HepG2 (cell line): ENCODE measurements around the gene PADI6. TPM values are rescaled to one million over a fixed set of nuclear protein-coding genes. Genes with fewer than 3 reads are reported as not detected.

ENCODE experiments used
- ATAC-seq: fragments of 200-7000 bp; cut with Tn5 transposase; 3 replicates; pipeline ENCODE4 v1.9.1; 2020; ENCODE audit warnings: mild to moderate bottlenecking, moderate library complexity
- BruUV-seq: library from RNA; stranded (reverse); fragments of 400-500 nt; replicated peaks from 2 replicates; lab custom pipeline; 2021; lab: Mats Ljungman, UMichigan
- CTCF ChIA-PET: fragments of 300-600 bp; formaldehyde crosslinking; extraction: SDS; loops from one replicate; lab custom pipeline; 2021; ENCODE audit warnings: low total read pairs, inconsistent platforms, low intra/inter-chr PET ratio; lab: Yijun Ruan, JAX
- POLR2A ChIA-PET: fragments of 350-600 bp; sonication (Branson Sonifier 250); formaldehyde crosslinking; loops from one replicate; lab custom pipeline; 2020; ENCODE audit warnings: antibody characterized with exemption, inconsistent platforms; lab: Yijun Ruan, JAX
- DNase-seq: peaks from one replicate; pipeline ENCODE4 v3.0.0-alpha.2; 2015; ENCODE audit warnings: low spot score
- FAIRE-seq: peaks from 3 replicates; lab custom pipeline; 2011; peaks lifted over from hg19 to GRCh38; lab: Jason Lieb, UNC
- H2AFZ ChIP-seq: one replicate; pipeline ENCODE4 v1.6.1; 2011; ENCODE audit warnings: low read length, inconsistent platforms
- H3K27ac ChIP-seq: fragments of 300-600 bp; 3 replicates; pipeline ENCODE4 v1.8.0; 2011; ENCODE audit warnings: mixed run types, mild to moderate bottlenecking, mixed read lengths, low read length, inconsistent platforms; ENCODE audit not compliant: insufficient read depth; ENCODE audit errors: extremely low read length
- H3K27me3 ChIP-seq, 2 experiments: fragments of 200-600 bp in 1 of 2; 2 replicates in 1 of 2; 3 replicates in 1 of 2; pipeline versions ENCODE4 v1.6.0 to v1.8.0; 2011; ENCODE audit warnings: low read length in 2 of 2, mild to moderate bottlenecking in 2 of 2, moderate library complexity in 2 of 2, inconsistent platforms in 1 of 2; ENCODE audit not compliant: insufficient read depth in 2 of 2, control insufficient read depth in 1 of 2
- H3K36me3 ChIP-seq, 2 experiments: fragments of 200-600 bp in 1 of 2; replicated peaks in 1 of 2; 2 replicates in 1 of 2; 3 replicates in 1 of 2; pipeline versions ENCODE4 v1.5.1 to v1.8.0; 2011; ENCODE audit warnings: low read length in 2 of 2, inconsistent platforms in 1 of 2; ENCODE audit not compliant: insufficient read depth in 2 of 2, control insufficient read depth in 1 of 2
- H3K4me1 ChIP-seq: 2 replicates; pipeline ENCODE4 v1.5.1; 2012; ENCODE audit warnings: low read length, inconsistent platforms; ENCODE audit not compliant: insufficient read depth
- H3K4me2 ChIP-seq: 2 replicates; pipeline ENCODE4 v1.6.0; 2011; ENCODE audit warnings: low read depth, low read length, inconsistent platforms
- H3K4me3 ChIP-seq, 3 experiments: fragments of 200-600 bp in 1 of 3; sonication (generic), shearing (Covaris generic) in 1 of 3; replicated peaks in 1 of 3; 2 replicates each; pipeline ENCODE4 v1.5.1; 2011 to 2016; ENCODE audit warnings: low read length in 3 of 3, inconsistent platforms in 2 of 3, low read depth in 2 of 3, mild to moderate bottlenecking in 2 of 3, control low read depth in 1 of 3, mixed read lengths in 1 of 3; ENCODE audit not compliant: insufficient read depth in 1 of 3
- H3K79me2 ChIP-seq: one replicate; pipeline ENCODE4 v1.6.1; 2011; ENCODE audit warnings: low read length, inconsistent platforms; ENCODE audit not compliant: insufficient read depth
- H3K9ac ChIP-seq: 2 replicates; pipeline ENCODE4 v1.6.0; 2011; ENCODE audit warnings: mild to moderate bottlenecking, low read depth, low read length, inconsistent platforms; ENCODE audit not compliant: insufficient read depth
- H3K9me3 ChIP-seq: 2 replicates; pipeline ENCODE4 v1.5.1; 2012; ENCODE audit warnings: mild to moderate bottlenecking, low read length
- H4K20me1 ChIP-seq: 2 replicates; pipeline ENCODE4 v1.6.0; 2011; ENCODE audit warnings: inconsistent platforms, mild to moderate bottlenecking, low read length, moderate library complexity; ENCODE audit not compliant: insufficient read depth
- PCBP2 ChIP-seq: fragments of 200-400 bp; formaldehyde crosslinking; optimal IDR thresholded peaks from 2 replicates; pipeline ENCODE3; 2018; ENCODE audit warnings: low read length, low read depth; ENCODE audit not compliant: poor library complexity, severe bottlenecking
- TAF1 ChIP-seq: sonication (generic); formaldehyde crosslinking; IDR thresholded peaks from 2 replicates; pipeline ENCODE4 v1.4.0; 2020; ENCODE audit warnings: missing genetic modification reagents
- ZBTB7A ChIP-seq: sonication (generic); formaldehyde crosslinking; IDR thresholded peaks from 2 replicates; pipeline ENCODE4 v1.8.0; 2022; ENCODE audit warnings: mild to moderate bottlenecking, missing genetic modification reagents
- ZFP36L1 ChIP-seq: sonication (generic); formaldehyde crosslinking; IDR thresholded peaks from 2 replicates; pipeline ENCODE4 v1.8.0; 2022; ENCODE audit warnings: mild to moderate bottlenecking, missing genetic modification reagents, moderate library complexity
- ZFP90 ChIP-seq: sonication (generic); formaldehyde crosslinking; IDR thresholded peaks from 2 replicates; pipeline ENCODE4 v1.8.0; 2022; ENCODE audit warnings: missing genetic modification reagents, mild to moderate bottlenecking, inconsistent platforms, borderline replicate concordance
- ZNF263 ChIP-seq: sonication (generic); formaldehyde crosslinking; IDR thresholded peaks from 2 replicates; pipeline ENCODE4 v1.4.0; 2020; ENCODE audit warnings: missing genetic modification reagents
- ZNF331 ChIP-seq: sonication (generic); formaldehyde crosslinking; IDR thresholded peaks from 2 replicates; pipeline ENCODE4 v1.4.0; 2020; ENCODE audit warnings: missing genetic modification reagents
- ZNF616 ChIP-seq: sonication (generic); formaldehyde crosslinking; IDR thresholded peaks from 2 replicates; pipeline ENCODE4 v1.5.0; 2020; ENCODE audit warnings: low read depth, mild to moderate bottlenecking, missing genetic modification reagents
- ZNF720 ChIP-seq: sonication (generic); formaldehyde crosslinking; IDR thresholded peaks from 2 replicates; pipeline ENCODE4 v1.4.0; 2020; ENCODE audit warnings: missing genetic modification reagents
- WGBS: methylation state at CpG from one replicate; pipeline ENCODE4 v1.1.6; 2017; ENCODE audit warnings: low lambda C conversion rate; 5-methylcytosine and 5-hydroxymethylcytosine counted together
- in situ Hi-C: cut with HindIII; loops from 2 replicates; pipeline ENCODE4 v1.10.0; 2017; ENCODE audit warnings: low pct_unique_long_range_greater_than_20kb; ENCODE audit not compliant: extremely low pct_ligation_motif_present
- intact Hi-C: fragments of 100-400 bp; cut with micrococcal nuclease; formaldehyde crosslinking; loops from one replicate; pipeline ENCODE4 v1.10.0; 2022; ENCODE audit not compliant: unreplicated experiment
- polyA plus RNA-seq, 8 experiments: library from polyadenylated mRNA; depleted of rRNA in 3 of 8; stranded (reverse) in 7 of 8; unstranded in 1 of 8; fragments of >200 nt; fragmentation: Illumina TruSeq in 4 of 8; extraction: Trizol in 4 of 8; gene quantifications; 2 replicates each; pipeline versions ENCODE4 v1.2.1 to v1.2.3, GENCODE V29; 2011 to 2016; ENCODE audit warnings: low read depth in 4 of 8, missing spikeins in 1 of 8, mixed read lengths in 1 of 8; ENCODE audit not compliant: insufficient read depth in 1 of 8
- total RNA-seq, 5 experiments: library from RNA; depleted of rRNA; stranded (reverse); fragments of >200 nt; fragmentation: Illumina TruSeq; extraction: Trizol; gene quantifications; 2 replicates each; pipeline ENCODE4 v1.2.3, GENCODE V29; 2016; ENCODE audit warnings: low read depth in 1 of 5
- TF ChIP-seq, protein P1 (sequence below): sonication (generic); formaldehyde crosslinking; IDR thresholded peaks from 2 replicates; pipeline ENCODE4 v1.4.0; 2020; ENCODE audit warnings: missing genetic modification reagents
- TF ChIP-seq, protein P2 (sequence below): sonication (generic); formaldehyde crosslinking; IDR thresholded peaks from 2 replicates; pipeline ENCODE4 v1.5.0; 2020; ENCODE audit warnings: mild to moderate bottlenecking, missing genetic modification reagents
- TF ChIP-seq, protein P3 (sequence below): sonication (generic); formaldehyde crosslinking; IDR thresholded peaks from 2 replicates; pipeline ENCODE4 v1.4.0; 2020; ENCODE audit warnings: mild to moderate bottlenecking, missing genetic modification reagents
- TF ChIP-seq, protein P4 (sequence below): IDR thresholded peaks from 2 replicates; pipeline ENCODE4 v1.6.1; 2016; ENCODE audit warnings: low read depth
- TF ChIP-seq, protein P5 (sequence below): sonication (generic); formaldehyde crosslinking; IDR thresholded peaks from 2 replicates; pipeline ENCODE4 v1.4.0; 2020; ENCODE audit warnings: mild to moderate bottlenecking, missing genetic modification reagents

The PADI6 gene
- total and polyA plus RNA-seq, 2 of the 13 experiments (the other 11 are each of a cell fraction or from before 2014, with no cell fraction given) = not detected

DNA sequence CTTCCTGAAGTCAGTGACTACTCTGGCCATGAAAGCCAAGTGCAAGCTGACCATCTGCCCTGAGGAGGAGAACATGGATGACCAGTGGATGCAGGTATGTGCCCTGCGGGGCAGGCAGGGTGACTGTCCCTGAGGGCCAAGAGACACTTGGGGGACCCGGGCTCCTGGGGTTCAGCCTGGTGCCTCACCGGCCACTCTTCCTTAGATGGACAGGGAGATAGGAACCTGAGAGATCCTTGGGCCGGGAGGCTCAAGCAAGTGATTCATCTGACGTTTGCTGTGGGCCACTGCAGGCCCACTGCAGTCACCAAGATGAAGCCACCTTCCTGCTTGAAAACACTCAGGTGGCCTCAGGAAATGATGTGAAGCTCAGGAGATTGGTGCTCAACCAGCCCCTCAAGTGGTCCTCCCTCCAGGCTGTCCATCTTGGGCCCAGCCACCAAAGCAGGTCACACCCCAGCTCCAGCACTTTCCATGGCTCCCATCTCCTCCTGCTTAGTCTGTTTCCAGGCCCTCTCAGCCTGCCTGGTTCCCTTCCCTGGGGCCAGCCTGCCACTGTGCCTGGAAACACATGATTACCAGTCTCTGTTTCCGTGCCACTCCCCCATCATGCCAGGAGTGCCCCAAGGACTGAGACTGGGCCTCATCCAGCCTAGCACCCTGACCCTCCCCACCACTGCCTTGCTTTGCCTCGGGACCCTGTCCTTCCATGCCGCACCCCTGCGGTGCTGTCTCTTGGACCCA lies 25.8 kb upstream of the PADI6 start:
- ATAC-seq (no peak), FAIRE-seq (no peak), DNase-seq (no peak)
- Histone ChIP-seq H3K9me3 (no peaks in the 10 kb centered on the region), H3K4me2 (no peak overlapping the region), H3K36me3 (no peaks in the 10 kb centered on the region), H3K4me3 (no peak overlapping the region), H3K4me1 (no peaks in the 10 kb centered on the region), H3K9ac (no peak overlapping the region), H3K79me2 (no peaks in the 10 kb centered on the region), H3K27me3 (peaks cover 0 to 6% of the 10 kb centered on the region in 2 experiments; a peak in 2 of 5 replicates), H4K20me1 (no peaks in the 10 kb centered on the region), H2AFZ (no peak overlapping the region), H3K27ac (no peak overlapping the region)
- 49% methylated on average over 6 of the region's 9 CpGs for WGBS
- POLR2A ChIA-PET = no interaction called here
- CTCF ChIA-PET = no interaction called here
- TF ChIP-seq ZNF331 = no peak
- no peak for TF ChIP-seq ZNF720 (CRISPR knock-in tag)
- no peak for TF ChIP-seq ZFP90 (CRISPR knock-in tag)
- no peak for TF ChIP-seq ZBTB7A
- TF ChIP-seq TAF1 = no peak
- TF ChIP-seq, protein P1, sequence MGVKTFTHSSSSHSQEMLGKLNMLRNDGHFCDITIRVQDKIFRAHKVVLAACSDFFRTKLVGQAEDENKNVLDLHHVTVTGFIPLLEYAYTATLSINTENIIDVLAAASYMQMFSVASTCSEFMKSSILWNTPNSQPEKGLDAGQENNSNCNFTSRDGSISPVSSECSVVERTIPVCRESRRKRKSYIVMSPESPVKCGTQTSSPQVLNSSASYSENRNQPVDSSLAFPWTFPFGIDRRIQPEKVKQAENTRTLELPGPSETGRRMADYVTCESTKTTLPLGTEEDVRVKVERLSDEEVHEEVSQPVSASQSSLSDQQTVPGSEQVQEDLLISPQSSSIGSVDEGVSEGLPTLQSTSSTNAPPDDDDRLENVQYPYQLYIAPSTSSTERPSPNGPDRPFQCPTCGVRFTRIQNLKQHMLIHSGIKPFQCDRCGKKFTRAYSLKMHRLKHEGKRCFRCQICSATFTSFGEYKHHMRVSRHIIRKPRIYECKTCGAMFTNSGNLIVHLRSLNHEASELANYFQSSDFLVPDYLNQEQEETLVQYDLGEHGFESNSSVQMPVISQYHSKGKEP = no peak
- TF ChIP-seq, protein P2, sequence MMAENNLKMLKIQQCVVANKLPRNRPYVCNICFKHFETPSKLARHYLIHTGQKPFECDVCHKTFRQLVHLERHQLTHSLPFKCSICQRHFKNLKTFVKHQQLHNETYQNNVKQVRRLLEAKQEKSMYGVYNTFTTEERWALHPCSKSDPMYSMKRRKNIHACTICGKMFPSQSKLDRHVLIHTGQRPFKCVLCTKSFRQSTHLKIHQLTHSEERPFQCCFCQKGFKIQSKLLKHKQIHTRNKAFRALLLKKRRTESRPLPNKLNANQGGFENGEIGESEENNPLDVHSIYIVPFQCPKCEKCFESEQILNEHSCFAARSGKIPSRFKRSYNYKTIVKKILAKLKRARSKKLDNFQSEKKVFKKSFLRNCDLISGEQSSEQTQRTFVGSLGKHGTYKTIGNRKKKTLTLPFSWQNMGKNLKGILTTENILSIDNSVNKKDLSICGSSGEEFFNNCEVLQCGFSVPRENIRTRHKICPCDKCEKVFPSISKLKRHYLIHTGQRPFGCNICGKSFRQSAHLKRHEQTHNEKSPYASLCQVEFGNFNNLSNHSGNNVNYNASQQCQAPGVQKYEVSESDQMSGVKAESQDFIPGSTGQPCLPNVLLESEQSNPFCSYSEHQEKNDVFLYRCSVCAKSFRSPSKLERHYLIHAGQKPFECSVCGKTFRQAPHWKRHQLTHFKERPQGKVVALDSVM (CRISPR knock-in tag) = no peak
- TF ChIP-seq ZFP36L1 (CRISPR knock-in tag) = no peak
- TF ChIP-seq ZNF263 (CRISPR knock-in tag) = no peak
- TF ChIP-seq, protein P3, sequence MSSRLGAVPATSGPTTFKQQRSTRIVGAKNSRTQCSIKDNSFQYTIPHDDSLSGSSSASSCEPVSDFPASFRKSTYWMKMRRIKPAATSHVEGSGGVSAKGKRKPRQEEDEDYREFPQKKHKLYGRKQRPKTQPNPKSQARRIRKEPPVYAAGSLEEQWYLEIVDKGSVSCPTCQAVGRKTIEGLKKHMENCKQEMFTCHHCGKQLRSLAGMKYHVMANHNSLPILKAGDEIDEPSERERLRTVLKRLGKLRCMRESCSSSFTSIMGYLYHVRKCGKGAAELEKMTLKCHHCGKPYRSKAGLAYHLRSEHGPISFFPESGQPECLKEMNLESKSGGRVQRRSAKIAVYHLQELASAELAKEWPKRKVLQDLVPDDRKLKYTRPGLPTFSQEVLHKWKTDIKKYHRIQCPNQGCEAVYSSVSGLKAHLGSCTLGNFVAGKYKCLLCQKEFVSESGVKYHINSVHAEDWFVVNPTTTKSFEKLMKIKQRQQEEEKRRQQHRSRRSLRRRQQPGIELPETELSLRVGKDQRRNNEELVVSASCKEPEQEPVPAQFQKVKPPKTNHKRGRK (CRISPR knock-in tag) = no peak
- TF ChIP-seq, protein P4, sequence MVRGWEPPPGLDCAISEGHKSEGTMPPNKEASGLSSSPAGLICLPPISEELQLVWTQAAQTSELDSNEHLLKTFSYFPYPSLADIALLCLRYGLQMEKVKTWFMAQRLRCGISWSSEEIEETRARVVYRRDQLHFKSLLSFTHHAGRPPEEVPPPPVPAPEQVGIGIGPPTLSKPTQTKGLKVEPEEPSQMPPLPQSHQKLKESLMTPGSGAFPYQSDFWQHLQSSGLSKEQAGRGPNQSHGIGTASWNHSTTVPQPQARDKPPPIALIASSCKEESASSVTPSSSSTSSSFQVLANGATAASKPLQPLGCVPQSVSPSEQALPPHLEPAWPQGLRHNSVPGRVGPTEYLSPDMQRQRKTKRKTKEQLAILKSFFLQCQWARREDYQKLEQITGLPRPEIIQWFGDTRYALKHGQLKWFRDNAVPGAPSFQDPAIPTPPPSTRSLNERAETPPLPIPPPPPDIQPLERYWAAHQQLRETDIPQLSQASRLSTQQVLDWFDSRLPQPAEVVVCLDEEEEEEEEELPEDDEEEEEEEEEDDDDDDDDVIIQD = no peak
- TF ChIP-seq PCBP2 = no peak
- TF ChIP-seq, protein P5, sequence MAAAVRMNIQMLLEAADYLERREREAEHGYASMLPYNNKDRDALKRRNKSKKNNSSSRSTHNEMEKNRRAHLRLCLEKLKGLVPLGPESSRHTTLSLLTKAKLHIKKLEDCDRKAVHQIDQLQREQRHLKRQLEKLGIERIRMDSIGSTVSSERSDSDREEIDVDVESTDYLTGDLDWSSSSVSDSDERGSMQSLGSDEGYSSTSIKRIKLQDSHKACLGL (CRISPR knock-in tag) = no peak
- TF ChIP-seq ZNF616 (CRISPR knock-in tag) = no peak
- intact Hi-C loops (no loop called here), in situ Hi-C loops (no loop called here)
- BruUV-seq = no TSS peak
